Spleen (tissue), 7 donors: ENCODE data around the gene ZDHHC18.

ENCODE experiments used
- POLR2AphosphoS5 ChIP-seq, 3 donors: sonication (generic); formaldehyde crosslinking; IDR thresholded peaks; one replicate each; pipeline ENCODE4 v1.5.1; 2017; ENCODE audit warnings: antibody characterized with exemption in 3 of 3
- TF ChIP-seq, protein P1 (sequence below), 11 experiments: fragments of 200-600 bp in 7 of 11; fragments of 450-650 bp in 4 of 11; sonication (generic) in 4 of 11; IDR thresholded peaks in 8 of 11; conservative IDR thresholded peaks in 3 of 11; 1 replicate in 7 of 11; 2 replicates in 4 of 11; pipeline versions ENCODE4 v1.4.0 to v1.8.0; 2016 to 2021; ENCODE audit warnings: antibody characterized with exemption in 11 of 11, inconsistent platforms in 4 of 11, mild to moderate bottlenecking in 1 of 11
- donor health status: DM: no; HTN: no; CAD: no; lungs with moderate emphysema.
- donor health status: DM: no; HTN: no; CAD: no.
- donor health status: DM: no; HTN: no; CAD: no.

DNA sequence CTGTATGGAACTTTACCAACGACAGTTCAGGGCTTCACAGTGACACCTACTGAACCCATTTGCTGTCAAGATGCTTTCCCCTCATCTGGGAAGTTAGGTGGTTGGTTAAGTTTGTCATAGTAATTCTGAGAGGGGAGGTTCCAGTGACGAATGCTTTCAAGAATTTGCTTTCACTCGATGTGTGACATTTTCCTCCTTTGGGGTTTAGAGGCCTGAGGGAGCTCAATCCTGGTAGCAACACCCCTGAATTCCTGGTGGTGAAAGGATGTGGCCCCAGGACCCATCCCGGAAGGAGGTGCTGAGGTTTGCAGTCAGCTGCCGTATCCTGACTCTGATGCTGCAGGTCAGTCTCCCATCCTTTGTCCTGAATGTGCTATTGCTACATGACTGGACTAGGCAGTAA, 35.9 kb upstream of the ZDHHC18 start:
- no peak for TF ChIP-seq POLR2AphosphoS5 (IDR thresholded peaks at IDR 0.05)
- TF ChIP-seq, protein P1, sequence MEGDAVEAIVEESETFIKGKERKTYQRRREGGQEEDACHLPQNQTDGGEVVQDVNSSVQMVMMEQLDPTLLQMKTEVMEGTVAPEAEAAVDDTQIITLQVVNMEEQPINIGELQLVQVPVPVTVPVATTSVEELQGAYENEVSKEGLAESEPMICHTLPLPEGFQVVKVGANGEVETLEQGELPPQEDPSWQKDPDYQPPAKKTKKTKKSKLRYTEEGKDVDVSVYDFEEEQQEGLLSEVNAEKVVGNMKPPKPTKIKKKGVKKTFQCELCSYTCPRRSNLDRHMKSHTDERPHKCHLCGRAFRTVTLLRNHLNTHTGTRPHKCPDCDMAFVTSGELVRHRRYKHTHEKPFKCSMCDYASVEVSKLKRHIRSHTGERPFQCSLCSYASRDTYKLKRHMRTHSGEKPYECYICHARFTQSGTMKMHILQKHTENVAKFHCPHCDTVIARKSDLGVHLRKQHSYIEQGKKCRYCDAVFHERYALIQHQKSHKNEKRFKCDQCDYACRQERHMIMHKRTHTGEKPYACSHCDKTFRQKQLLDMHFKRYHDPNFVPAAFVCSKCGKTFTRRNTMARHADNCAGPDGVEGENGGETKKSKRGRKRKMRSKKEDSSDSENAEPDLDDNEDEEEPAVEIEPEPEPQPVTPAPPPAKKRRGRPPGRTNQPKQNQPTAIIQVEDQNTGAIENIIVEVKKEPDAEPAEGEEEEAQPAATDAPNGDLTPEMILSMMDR (IDR thresholded peaks at IDR 0.05 in 8 of 11, conservative IDR thresholded peaks at IDR 0.05 in 3 of 11), result no peak
